HG02642 (cell line): ENCODE measurements around the gene KRT76.

Source experiments
- ATAC-seq: cut with Tn5 transposase; IDR thresholded peaks from one replicate; pipeline ENCODE4 v1.9.1; 2021; ENCODE audit warnings: mild to moderate bottlenecking; ENCODE audit not compliant: unreplicated experiment, poor library complexity

Gene KRT76

DNA sequence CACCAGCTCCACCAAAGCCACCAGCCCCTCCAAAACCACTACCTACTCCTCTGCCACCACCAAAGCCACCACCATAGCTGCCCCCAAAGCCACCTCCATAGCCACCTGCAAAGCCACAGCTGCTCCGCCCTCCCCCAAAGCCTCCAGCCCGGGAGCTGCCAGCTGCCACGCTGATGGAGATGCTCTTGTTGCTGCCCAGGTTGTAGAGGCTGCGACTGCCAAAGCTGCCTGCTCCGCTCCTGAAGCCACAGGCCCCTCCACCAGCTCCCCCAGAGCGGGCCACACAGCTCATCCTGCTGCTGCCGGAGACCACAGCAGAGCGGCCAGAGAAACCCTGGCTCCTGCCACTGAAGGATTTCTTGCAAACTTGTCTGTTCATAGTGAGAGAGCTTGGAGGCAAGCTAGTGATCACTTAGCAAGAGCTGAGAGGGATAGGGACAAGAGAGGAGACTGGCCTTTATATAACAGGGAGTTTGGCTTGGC is at the start of gene KRT76:
Gene KRT76 (minus strand): TSS at position 433 of the 483 bp plus-strand sequence. CDS start 54 bp downstream, at position 379.
- no peak for ATAC-seq

DNA sequence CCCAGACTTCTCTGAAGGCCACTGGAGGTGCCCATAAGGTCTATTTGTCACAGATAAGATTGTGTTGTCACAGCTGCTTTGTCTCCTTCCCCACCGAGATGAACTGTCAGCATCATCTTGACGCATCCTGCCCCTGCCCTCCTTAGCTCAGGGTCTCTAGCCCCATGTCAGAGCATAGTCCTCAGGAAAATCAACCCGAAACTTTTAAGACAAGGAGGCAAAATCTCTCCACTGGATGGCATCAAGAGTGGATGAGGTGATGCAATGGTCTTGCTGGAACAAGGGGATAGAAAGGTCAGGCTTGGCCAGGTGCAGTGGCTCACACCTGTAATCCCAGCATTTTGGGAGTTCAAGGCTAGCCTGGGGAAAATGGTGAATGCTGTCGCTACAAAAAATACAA is 48.8 kb upstream of the KRT76 start:
- ATAC-seq = no peak

DNA sequence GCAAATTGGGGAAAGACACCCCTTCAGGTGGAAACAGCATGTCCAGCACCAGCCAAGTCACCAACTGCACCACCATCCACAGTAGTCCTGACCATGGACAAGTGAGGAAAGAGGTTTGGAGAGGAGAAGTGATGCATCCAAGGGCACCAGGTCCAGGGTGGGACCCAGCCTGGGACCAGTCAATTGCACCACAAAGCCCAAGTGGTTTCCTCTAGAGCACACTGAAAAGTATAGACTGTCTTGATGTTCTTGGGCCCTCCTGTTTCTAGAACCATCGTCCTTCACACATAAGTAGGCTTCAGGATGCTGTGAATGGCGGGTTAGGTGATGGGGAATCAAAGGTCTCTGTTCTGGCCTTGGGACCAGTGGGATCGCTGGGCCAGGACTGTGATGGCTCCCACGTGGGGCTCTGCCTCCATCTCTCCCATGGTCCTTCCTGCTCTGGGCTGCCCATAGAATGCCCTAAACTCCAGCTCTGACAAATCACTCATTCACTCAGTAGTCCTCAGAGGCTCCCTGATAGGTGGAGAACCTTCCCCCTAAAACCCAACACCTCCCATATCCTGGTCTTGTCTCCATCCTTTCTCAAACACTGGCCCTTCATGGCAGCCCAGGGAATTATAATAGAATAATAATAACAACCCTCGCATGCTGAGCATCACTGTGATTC is 47.7 kb upstream of the KRT76 start:
- no peak for ATAC-seq

DNA sequence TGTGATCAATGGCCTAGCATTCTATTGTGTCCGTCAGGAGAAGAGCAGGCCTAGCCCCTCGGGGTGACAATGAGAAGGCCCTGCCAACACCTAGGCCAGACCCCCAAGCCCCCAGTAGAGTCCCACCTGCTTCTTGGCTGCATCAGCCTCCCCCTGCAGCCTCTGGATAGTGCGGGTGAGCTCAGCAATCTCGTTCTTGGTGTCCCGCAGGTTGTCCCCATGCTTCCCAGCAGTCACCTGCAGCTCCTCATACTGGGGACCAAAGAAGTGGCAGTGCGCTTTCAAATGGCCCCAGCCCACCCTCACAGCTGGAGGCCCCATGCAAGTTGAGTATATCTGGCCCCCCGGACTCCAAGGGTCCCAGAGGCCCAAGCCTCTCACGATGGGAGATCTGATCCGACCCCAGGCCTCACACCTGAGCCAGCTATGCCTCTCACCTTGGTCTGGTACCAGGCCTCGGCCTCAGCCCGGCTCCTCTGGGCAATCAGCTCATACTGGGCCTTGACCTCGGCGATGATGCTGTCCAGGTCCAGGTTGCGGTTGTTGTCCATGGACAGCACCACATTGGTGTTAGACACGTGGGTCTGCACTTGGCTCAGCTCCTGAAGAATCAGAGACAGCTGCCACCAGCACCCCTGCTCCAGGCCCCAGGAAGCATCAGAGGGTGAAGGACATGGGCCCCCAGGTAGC is 46.8 kb upstream of the KRT76 start:
- ATAC-seq = no peak

- ATAC-seq = no peak
Measured at GRCh38 chr12:52822771-52823510, 45.8 kb upstream of the KRT76 start.

DNA sequence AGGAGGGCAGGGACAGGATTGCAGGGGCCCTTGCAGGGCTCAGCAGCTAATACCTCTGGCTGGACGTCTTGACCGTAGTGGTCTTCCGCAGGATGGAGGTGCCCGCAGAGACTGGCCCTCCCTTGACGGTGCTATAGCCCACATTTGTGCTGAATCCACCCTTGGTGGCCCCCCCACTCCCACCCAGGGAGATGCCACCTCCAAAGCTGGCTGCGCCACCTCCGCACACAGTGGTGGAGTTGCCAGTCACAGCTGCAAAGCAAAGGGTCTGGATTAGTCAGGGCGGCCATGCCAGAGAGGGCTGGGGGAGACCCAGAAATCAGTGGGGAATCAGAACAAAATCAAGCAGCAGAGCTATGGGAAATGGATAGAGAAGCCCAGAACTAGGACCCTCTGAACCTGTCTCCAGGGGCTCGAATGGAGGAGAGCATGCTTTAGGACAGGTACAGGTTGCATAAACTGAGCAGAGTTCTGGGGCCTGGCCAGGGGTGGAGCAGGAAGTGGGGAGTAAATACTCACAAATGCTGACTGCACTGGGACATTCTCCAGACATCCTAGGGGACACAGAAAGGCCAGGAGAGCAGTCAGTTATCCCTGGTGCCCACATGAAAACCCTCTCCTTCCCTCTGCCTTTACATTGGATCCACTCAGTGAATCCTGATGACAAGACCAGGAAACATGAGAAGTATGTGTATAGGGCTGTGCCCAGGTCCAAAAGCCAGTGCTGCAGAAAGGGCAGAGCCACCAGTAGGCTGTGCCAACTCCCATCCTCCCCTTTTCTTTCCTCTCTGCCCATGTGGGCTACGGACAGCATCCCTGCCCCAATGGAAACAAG is 44.9 kb upstream of the KRT76 start:
- ATAC-seq = no peak

- no peak for ATAC-seq
Measured at GRCh38 chr12:52821071-52821730, 44.1 kb upstream of the KRT76 start.

- ATAC-seq = no peak
Measured at GRCh38 chr12:52820521-52820920, 43.4 kb upstream of the KRT76 start.

DNA sequence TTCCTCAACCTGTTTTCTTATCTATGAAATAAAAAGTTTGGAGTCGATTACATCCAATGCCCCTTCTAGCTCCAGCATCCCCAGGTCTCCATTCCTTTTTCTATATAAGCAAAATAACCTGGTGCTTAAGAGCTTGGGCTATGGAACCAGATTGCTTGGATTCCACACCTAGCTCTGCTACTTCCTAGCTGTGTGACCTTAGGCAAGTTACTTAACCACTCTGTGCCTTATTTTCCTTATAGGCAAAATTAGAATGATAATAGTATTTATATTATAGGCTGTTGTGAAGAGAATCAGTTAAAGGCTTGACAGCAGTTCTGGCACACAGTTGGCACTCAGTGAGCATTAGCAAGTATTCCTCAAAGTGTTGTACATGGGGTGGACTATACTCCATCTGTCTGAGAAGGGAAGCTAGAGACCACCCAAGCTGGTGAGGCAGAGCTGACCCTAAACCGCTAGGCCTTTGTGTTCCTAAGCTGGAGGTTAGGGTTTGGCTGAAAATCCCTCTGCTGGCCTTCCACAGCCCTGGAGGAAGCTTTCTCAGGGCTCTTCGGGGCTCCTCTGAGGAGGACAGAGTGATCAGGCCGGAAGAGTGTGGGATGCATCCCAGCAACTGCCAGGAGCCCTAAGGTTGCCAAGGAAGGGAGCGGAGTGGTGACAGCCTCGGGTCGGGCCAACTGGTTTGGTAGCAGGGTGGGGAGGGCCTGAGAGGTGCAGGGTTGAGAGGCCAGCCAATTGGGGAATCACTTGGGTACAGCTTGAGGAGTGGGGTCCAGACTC is 42.8 kb upstream of the KRT76 start:
- ATAC-seq = no peak

GRCh38 chr12:52818887-52819420 is 41.8 kb upstream of the KRT76 start:
- ATAC-seq = no peak

- no peak for ATAC-seq
Measured at GRCh38 chr12:52818388-52818787, 41.2 kb upstream of the KRT76 start.

- no peak for ATAC-seq
Measured at GRCh38 chr12:52817699-52818238, 40.6 kb upstream of the KRT76 start.

DNA sequence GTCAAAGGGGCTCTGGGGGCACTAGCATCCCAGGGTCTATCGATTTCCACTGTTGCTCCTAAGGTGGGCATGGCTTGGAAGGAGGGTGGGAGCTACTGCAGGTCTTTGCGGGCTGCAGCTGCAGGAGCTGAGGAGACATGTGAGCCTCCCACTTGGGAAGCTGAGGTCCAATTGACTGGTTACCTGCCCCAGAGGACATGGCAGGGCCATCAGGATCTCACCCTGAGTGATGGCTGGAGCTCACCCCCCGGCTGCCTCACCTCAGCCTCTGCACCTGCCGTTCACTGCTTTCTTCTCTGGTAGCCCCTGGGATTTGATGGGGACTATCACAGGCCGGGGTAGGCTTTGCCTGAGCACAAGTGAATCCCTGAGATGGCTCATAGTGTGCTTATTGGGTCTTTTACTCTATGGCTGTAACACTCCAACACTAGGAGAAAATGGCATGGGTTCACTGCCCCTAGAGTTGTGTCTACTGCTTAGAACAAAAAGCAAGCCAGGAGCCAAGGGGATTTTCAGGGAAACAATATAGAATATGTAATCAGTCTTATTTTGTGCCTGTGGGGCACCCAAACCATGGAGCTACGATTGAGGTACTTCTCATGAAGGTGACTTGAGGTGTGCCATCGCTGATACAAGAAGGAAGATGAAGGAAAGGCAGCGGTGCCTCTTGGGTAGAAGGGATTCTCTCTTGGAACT is 40.0 kb upstream of the KRT76 start:
- no peak for ATAC-seq

GRCh38 chr12:52815676-52816588 is 38.8 kb upstream of the KRT76 start:
- ATAC-seq = no peak

DNA sequence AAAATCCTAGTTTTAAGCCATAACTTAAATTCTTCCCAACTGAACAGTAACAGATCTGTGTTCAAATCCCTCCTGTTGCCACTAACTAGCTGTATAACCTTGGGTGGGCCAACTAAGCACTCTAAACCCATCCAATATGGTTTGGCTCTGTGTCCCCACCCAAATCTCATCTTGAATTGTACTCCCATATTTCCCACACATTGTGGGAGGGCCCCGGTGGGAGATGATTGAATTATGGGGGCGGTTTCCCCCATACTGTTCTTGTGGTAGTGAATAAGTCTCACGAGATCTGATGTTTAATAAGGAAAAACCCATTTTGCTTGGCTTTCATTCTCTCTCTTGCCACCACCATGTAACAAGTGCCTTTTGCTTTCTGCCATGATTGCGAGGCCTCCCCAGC is 38.0 kb upstream of the KRT76 start:
- ATAC-seq = no peak

DNA sequence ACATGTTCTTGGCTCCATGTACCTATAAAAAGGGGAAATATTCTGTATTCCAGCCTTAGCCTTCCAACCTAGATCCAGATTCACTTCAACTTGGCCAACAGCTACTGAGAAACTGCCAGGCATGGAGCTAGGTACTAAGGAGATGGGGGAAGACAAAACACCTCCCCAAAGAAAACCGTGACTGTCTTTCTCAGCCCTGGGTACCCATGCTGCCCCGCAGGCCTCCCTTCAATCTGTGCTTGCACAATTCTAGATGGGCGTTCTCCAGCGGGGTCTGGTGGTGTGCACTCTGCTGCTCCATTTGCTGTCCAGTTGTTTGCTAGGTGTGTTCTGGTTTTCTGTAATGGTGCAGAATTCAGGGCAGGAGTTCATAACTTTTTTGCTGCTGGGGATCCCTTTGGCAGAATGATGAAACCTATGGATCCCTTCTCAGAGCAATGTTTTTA is 37.6 kb upstream of the KRT76 start:
- no peak for ATAC-seq
